Germinal center (tissue), 1 donor: ENCODE data around the gene GNG7.
"Not testable (repeated sequence)": the region's sequence is repeated elsewhere in the genome, so short reads cannot be mapped to it uniquely, and the experiment has no call there.

Experiments used
- DNase-seq: peaks from one replicate; pipeline ENCODE4 v3.0.0; 2012; ENCODE audit warnings: mixed read lengths, low spot score

Gene GNG7

DNA sequence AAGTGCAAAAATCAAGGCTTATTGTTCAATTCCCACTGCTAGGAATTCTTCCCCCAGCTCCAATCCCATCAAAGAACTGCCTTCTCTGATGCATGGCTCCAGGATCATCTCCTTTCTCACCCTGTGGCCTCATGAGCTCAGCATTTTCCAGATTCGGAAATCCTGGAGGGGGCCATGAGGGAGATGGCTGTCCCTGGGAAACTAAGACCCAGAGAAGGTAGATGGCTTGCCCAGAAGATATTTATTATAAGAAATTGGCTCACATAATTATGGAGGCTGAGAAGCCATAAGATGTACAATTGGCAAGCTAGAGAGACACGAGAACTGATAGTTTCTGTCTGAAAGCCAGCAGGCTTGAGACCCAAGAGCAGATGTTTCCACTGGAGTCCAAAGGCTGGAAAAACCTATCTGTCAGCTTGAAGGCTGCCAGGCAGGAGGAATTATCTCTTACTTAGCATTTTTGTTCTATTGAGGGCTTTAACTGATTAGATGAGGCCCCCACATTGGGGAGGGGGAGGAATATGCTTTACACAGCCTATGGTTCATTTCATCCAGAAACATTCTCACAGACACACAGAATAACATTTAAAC is 168.0 kb downstream of the GNG7 start:
- DNase-seq: no peak

DNA sequence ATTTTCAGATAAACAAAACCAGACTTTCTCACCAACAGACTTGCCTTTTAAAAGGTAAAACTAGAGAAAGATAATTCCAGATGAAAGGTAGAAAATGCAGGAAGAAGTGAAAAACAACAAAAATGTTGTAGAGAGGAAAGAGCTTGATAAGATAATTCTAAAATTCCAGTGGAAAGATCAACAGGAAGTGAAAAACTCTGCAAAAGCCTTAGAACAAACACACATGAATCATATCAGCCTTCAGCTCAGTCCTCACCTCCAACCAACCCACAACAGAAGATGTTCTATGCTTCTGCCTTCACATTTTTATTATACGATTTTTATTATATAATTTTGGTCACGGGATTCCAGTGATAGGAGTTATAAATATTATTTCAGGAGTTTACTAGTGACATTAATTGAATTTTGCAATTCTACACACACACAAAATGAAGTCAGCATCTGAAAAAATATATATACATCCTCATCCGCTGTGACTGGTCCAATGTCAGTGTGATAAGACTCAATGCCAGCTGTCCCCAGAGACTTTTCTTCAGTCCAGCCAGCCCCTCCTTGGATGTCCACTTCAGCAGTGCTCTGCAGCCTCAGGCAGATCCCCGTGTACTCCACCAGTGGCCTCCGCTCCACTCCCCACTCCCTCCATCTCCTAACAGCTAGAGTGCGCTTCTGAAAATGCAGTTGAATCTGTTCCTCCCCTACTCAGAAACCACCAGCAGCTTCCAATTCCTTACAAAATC is 168.6 kb downstream of the GNG7 start:
- DNase-seq: no peak

DNA sequence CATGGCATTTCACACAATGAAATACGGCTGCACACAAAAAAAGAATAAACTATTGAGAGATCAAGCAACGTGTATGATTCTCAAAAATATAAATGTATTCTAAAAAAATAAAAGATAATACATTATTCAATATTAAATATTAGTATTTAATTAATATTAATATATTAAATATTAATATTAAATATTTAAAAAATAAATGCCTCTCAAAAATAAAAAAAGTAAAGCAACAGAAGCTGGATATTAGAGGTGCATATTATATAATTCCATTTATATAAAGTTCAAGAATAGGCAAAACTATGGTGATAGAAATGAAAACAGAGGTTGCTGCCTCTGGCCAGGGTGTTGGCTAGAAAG is 169.4 kb downstream of the GNG7 start:
- no peak for DNase-seq

DNA sequence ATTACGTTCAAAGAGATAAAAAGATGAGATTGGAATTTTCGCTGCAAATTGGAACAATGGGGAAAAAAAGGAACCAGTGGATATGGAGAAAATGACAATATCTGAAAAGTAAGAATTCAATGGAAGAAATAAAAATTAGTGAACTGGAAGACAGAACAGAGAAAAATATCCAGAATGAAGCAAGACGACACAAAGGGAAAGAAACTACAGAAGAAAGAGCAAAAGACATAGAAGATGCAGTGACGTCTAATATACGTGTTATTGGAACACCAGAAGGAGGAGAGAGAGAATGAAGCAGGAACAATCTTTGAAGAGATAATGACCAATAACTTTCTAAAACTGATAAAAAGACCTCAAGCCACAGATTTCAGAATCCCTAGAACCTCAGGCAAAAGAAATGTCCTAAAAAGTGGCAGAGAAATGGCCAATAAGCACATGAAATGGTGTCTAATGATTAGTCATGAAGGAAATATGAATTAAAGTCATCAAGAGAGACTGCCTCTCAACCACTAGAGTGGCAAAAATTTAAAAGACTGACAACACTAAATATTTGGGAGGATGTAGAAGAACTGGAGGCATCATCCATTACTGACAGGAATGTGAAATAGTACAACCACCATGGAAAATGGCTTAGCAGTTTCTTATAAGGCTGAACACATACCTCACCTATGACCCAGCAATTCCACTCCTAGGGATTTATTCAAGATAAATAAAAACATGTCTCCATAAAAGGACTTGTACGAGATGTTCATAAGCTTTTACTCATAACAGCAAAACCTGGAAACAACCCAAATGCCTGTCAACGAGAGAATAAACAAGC is 170.0 kb downstream of the GNG7 start:
- DNase-seq: no peak

DNA sequence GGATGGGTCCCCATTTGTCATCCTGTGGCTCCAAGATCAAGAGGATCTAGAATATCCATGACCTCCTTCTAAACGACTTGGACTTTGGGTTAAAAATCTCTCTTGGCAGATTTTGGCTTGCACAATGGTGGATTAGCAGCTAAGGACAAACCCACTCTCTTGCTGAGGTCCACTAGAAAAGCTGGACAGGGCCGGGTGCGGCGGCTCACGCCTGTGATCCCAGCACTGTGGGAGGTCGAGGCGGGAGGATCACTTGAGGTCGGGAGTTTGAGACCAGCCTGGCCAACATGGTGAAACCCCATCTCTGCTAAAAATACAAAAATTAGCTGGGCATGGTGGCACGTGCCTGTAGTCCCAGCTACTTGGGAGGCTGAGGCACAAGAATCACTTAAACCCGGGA is 172.6 kb downstream of the GNG7 start:
- not testable (repeated sequence) for DNase-seq

DNA sequence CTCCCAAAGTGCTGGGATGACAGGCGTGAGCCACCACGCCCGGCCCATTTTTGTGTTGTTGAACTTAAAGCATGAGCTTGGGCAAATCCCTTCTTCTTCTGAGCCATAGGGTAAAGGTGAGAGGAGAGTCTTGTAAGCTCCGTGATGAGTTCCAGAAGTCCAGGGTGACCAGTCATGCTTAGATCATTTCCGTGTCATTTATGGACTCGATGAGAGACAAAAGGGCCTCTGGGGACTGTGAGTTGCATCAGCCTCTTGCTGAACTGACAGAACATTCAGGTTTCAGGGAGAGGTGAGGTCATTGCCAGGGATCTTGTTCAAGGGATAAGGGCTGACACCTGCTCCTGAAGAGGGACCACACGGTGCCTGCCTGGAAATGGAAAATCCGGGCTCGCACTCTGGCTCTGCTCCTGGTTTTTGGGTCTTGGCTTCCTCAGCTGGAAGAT is 173.0 kb downstream of the GNG7 start:
- DNase-seq: no peak

DNA sequence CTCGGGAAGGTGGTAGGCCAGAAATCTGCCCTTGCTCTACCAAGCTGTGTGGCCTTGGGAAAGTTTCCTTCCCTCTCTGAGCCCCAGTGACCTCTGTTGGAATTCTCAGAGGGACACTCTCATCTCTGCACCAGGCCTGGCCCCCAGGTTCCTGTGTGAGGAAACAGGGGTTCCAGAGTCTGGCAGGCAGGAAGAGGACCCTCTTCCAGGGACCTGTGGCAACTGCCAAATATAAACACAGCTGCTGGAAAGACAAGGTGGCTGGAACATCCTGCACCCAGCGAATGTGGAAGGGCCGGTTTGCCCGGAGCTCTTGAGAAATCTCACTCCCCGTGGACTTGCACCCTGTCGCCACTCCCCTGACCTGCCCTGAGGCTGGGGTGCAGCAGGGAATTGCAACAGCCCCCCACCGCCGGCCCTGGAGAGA is 173.8 kb downstream of the GNG7 start:
- no peak for DNase-seq

DNA sequence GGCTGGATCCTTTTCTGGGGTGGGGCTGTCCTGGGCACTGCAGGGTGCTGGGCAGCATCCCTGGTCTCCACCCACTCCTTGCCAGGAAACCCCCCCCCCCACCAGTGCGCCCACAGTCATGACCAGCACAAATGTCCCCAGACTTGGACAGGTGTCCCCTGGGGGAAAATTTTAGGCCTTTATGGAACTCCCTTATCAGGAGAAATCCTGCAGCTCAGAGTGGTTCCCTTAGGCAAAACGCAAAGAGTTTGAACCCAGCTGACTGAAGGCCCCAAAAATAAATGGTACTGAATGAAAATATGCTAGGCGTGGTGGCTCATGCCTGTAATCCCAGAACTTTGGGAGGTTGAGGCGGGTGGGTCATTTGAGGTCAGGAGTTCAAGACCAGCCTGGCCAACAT is 174.8 kb downstream of the GNG7 start:
- no peak for DNase-seq

DNA sequence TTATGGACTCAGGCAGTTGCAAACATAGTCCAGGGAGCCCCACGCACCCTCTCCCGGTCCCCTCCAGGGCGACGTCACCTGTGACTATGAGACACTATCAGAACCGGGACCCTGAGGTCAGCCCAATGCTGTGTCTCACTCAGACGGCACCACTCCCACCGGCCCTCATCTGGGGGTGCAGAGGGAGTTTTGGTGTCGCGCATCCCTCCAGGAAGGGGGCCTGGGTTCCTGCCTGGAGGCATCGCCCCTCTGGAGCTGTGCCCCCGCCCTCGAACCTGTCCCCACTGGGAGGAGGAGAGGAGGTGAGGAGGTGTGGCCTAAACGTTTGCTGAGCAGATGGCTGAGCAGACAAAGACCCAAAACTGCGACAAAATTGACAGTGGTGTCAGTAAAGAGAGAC is 175.3 kb downstream of the GNG7 start:
- no peak for DNase-seq

DNA sequence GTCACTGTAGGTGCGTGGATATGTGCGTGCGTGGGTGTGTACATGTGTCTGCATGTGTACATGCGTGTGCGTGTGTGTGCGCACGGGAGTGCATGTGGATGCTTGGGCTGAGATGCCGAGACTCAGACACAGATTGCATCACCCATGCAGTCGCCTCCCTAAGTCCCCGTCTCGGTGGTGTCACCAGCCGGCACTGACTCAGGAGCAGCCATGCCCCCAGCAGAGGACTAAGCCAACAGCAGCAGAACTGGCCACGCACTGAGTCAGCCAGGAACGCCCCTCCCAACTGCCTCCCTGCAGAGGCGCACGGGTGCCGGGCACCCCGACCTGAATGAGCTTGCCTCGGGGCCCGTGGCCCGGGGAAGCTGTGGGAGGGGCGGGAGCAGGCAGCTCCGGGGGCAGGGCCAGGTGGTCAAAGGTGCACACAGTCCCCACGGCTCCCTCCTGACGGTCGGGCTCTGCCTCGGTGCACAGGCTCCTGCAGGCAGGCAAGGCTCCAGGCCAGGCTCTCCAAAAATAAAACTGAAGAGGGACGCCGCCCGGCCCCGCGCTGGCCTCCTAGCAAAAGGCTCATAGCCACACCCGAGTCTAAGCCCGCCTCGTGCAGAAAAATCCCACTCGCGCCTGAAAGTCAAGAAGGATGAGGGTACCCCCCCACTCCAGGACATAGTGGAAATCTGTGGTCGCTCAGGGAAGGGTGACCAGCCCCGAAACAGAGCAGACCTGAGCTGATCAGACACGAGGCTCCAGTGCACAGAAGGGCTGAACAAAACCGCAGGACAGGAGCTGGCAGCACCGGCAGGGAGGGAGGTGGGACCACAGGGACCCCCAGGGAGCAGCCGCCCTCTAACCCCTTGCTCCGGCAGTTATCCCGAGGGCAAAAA is 177.4 kb downstream of the GNG7 start:
- no peak for DNase-seq

DNA sequence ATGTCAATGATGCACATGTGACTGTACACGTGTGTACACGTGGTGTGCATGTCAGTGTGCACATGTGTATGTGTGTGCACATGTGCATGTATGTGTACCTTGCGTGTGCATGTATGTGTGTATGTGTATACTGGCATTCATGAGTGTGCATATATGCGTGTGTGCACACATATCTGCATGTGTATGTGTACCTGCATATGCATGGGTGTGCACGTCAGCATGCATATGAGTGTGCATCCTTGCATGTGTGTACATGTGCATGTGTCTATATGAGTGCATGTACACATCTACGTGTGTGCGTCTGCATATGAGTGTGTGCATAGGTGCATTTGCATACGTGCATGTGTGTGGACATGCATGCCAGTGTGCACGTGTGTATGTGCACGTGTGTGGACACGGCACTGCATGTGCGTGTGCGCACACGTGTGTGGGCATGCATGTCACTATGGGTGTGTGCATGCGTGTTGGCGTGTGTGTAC is 178.1 kb downstream of the GNG7 start:
- no peak for DNase-seq

DNA sequence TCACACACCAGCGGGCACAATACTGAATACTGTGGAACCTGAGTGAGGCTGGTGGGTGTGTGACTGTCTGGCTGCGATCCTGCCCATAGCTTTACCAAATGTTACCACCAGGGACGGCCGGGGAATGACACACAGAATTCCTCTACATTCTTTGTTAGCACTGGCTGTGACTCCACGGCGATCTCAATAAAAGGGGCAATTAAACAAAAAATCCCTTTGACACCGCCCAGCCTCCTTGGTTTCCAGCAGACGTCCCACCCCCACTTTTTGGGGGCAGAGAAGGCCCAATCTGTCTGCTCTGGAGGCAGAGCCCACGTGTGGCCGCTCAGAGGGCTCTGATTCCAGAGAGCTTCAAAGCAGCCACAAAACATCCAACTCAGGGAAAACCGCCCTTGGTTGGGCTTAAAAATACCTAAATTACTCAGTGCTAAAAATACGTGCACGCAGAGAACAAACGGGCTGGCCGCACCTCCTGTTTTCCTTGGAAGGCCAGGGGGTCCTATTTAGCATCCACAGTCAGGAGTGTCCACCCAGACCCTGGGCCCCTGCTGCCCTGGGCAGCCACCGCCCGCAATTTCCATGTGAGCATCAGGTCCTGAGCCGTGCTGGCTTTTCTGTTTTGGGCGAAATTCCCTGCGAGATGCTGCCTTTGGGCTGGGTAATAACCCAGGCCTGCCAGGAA is 178.7 kb downstream of the GNG7 start:
- DNase-seq: no peak

DNA sequence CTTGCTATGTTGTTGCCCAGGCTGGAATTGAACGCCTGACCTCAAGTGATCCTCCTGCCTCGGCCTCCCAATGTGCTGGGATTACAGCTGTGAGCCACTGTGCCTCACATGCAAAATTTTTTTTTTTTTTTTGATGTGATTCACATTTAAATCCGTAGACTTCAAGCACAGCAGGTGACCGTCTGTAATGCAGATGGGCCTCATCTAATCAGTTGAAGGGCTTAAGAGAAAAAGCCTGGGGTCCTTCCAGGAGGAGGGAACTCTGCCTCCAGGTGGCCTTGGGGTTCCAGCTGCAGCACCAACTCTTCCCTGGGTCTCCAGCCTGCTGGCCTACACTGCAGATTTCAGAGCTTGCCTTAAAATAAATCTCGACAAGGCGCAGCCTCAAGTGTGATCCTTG is 183.0 kb downstream of the GNG7 start:
- DNase-seq: no peak

DNA sequence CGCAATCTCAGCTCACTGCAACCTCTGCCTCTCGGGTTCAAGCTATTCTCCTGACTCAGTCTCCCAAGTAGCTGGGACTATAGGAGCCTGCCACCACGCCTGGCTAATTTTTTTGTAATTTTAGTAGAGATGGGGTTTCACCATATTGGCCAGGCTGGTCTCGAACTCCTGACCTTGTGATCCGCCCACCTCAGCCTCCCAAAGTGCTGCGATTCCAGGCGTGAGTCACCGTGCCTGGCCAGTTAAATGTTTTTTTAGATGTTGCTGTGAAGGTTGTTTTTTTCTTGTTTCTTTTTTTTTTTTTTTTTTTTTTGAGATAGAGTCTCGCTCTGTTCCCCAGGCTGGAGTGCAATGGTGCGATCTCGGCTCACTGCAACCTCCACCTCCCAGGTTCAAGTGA is 183.6 kb downstream of the GNG7 start:
- not testable (repeated sequence) for DNase-seq

DNA sequence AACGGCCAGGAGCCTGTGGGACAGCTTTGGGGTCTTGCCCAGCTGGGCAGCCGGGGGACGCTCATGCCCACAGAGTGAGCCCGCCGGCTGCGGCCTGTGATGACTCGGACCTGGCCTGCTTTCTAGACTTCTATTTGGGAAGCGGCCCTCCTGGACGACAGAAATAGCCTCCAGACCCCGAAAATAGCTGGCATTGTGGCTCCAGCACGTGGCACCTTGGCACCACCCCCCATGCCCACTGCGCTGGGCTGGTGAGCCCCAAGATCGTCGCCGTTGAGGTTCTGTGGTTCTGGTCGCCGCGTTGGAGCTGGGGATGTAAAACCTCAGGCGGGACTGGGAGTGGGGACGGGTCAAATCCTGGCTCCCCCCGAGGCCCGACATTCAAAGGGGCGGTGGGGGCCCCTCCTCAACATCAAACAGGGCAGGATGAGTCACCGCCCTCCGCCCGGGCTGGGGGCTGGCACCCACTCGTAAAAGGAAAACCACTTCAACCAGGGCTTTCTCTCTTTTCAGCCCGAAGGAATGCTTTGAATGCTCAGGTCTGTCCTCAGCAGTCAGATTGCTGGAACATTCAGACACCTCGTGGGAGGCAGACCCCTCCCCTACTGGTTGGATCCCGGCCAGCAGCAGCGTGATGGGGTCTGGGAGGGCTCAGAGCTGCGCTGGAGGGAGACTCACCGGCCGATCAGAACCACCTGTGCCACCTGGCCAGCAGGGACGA is 184.5 kb downstream of the GNG7 start:
- DNase-seq: no peak

DNA sequence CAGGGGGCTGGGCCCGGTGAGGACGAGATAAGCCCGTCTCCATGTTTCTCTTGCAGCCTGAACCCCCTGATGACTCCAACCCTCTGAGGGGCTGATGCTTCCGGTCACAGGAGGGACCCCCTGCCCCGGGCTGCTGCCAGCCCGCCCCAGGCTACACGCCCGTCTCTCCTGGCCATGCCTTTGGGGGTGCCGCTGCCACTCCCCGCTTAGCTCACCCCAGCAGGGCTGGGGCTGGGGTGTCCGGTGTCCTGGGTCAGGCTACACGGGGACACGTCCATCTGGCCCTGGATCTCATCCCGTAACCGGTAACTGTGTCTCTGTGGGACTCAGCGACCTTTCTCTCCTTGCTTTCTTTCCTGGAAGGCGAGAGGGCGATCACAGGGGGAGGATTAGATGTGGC is 185.8 kb downstream of the GNG7 start:
- no peak for DNase-seq

DNA sequence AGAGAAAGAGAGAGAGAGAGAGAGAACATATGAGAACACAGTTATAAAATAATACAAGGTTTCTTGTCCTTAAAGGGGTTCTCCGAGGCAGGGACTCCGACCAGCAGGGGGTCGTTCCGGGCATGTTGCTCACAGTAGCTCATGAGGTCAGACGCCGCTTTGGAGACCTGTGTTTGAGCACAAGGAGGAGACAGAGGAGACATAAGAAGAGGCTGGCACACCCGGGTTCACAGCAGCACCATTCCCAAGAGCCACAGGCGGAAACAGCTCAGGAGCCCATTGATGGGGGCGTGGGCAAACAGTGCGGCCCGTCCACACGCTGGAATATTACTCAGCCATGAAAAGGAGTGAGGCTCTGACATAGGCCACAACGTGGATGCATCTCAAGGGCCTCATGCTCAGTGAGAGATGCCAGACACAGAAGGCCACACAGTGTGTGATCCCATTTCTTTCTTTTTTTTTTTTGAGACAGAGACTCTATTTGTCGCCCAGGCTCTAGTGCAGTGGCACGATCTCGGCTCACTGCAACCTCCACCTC is 187.4 kb downstream of the GNG7 start:
- DNase-seq: no peak

DNA sequence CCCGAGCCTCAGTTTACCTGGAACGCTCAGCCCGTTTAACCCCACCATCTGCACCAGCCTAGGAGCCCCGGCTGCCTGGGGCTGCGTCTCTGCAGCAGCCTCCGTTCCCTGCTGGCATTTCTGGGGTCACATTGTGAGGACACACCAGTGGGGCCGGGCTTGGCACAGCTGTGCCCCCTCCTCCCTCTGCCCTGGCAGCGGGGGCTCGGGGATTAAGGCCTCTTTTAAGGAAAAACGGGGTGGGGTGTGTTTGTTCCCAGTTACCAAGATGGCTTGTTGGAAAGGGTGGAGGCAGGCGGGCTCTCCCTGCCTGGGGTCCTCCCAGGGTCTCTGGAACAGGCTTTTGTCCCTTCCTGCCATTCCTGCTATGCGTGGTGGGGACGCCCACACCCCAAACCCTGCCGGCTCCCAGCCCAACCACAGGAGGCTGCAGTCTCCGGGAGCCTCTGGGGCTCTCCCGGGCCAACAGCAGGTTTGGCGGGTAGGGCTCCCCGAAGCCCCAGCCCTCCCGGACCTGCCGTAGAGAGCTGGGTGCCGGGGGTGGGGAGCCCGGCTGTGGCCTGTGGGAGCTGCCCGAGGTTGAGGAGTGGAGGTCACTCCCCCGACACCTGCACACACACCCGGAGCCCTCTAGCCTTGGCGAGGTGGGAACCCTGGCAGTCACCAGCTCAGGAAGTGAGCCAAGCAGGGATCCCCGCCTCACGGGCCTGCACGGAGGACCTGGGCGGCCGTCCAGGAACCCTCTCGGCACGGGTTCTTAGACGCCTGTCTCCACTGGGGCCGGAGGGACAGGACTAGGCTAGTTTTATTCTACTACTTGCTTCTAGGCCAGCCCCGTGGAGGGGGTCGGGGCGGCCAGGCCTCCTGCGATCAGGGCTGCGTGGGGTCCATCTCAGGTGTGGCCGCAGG is 189.7 kb downstream of the GNG7 start:
- DNase-seq: no peak

DNA sequence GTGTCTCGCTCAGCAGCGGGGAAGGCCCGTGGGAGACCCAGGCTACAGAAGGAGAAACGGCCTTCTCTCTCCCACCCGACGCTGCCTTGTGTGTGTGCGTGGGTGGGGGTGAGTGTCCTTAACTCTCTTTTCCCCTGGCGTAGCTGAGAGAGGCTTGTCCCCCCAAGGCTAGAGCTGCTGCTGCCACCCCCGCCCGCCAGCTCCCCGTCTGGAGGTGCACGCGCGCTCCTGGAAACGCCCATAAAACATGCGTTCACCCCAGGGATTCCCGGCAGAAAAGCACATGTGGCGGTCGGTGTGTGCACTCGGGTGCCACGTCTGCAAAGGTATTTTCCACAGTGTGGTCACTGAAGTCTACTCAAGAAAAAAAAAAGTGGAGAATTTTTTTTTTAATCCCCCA is 190.5 kb downstream of the GNG7 start:
- no peak for DNase-seq
